ENCODE data around the gene RFX5. TPM values are rescaled to one million over a fixed set of nuclear protein-coding genes. Genes with fewer than 3 reads are reported as not detected.

The RFX5 gene
- total RNA-seq, 1 experiment from 2014 or later, result 73.6 TPM

DNA sequence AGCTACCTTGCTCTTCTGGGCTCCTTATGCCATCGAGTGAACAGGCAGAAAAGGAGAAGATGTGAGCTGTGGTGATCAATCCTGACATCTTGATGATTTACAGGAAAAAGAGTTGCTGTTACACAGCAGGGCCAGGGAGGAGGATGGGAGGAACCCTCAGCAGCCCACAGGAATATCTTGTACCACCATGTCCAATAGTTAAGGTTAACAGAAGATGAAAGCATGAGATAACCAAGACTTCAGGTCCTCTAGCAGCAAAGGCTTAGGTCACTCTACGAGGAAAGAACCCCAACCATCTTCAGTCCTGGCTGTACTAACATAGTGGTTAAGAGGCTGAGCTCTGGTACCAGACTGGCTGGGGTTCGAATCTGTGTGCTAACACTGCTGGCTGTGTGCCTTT lies 37.5 kb upstream of the RFX5 start:
- Histone ChIP-seq H3K27me3 (ENCODE audit: insufficient read depth, low read depth) (no peaks in the 10 kb centered on the region), H3K27ac (no peak overlapping the region), H3K4me2 (no peak overlapping the region), H3K36me3 (ENCODE audit: low read depth) (no peaks in the 10 kb centered on the region), H3K4me3 (no peak overlapping the region), H3F3A (ENCODE audit: insufficient read depth, low read depth) (no peaks in the 10 kb centered on the region), H2AFZ (no peak overlapping the region), H3K9me3 (ENCODE audit: insufficient read depth, low read depth) (no peaks in the 10 kb centered on the region), H3K9me2 (ENCODE audit: insufficient read depth) (no peaks in the 10 kb centered on the region), H3K4me1 (replicated peaks; ENCODE audit: insufficient read depth) (no peaks in the 10 kb centered on the region), H3K79me2 (ENCODE audit: low read depth) (no peaks in the 10 kb centered on the region), H4K20me1 (ENCODE audit: insufficient read depth) (no peaks in the 10 kb centered on the region)
- CTCF ChIA-PET, result no interaction called here
- intact Hi-C loops (cut with micrococcal nuclease; ENCODE audit: unreplicated experiment), result no loop called here
- DNase-seq, result no peak
- POLR2A ChIA-PET (ENCODE audit: unreplicated experiment), result no interaction called here
- TF ChIP-seq EZH2 (IDR thresholded peaks at IDR 0.05; ENCODE audit: low read depth), result no peak
- TF ChIP-seq, protein P1, sequence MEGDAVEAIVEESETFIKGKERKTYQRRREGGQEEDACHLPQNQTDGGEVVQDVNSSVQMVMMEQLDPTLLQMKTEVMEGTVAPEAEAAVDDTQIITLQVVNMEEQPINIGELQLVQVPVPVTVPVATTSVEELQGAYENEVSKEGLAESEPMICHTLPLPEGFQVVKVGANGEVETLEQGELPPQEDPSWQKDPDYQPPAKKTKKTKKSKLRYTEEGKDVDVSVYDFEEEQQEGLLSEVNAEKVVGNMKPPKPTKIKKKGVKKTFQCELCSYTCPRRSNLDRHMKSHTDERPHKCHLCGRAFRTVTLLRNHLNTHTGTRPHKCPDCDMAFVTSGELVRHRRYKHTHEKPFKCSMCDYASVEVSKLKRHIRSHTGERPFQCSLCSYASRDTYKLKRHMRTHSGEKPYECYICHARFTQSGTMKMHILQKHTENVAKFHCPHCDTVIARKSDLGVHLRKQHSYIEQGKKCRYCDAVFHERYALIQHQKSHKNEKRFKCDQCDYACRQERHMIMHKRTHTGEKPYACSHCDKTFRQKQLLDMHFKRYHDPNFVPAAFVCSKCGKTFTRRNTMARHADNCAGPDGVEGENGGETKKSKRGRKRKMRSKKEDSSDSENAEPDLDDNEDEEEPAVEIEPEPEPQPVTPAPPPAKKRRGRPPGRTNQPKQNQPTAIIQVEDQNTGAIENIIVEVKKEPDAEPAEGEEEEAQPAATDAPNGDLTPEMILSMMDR (conservative IDR thresholded peaks at IDR 0.05), result no peak
- no TSS peak for BruUV-seq (replicated peaks)

DNA sequence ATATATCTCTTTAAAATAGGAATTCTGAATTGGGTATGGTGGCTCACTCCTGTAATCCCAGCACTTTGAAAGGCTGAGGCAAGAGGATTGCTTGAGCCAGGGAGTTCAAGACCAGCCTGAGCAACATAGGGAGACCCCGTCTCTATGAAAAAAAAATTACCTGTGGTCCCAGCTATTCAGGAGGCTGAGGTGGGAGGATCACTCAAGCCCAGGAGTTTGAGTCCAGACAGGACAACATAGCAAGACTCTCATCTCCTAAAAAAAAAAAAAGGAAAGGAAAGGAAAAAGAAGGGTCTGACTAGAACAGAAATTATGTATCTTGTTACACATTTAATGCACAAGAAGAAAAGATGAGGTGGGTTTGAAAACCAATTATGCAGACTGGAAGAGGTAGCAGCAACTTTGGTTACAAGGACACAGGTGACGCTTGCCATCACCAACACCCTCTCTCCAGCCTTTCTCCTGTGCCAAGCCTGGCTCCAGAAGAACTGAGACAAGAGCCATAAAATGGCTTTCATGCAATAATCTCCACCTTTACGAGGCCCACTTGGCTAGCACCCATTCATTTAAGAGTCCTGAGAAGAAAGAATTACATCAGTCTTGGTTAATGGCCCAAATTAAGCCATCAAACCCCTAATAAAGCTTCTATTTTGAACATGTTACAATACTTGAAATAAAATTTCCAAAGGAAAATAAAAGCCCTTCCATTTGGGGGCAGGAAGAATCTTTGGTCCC lies 30.3 kb upstream of the RFX5 start:
- intact Hi-C loops (cut with micrococcal nuclease; ENCODE audit: unreplicated experiment), result no loop called here
- H3K4me3 ChIP-seq, result no peak overlapping the region
- H3K79me2 ChIP-seq (ENCODE audit: low read depth), result no peaks in the 10 kb centered on the region
- no peaks in the 10 kb centered on the region for H4K20me1 ChIP-seq (ENCODE audit: insufficient read depth)
- H3K9me3 ChIP-seq (ENCODE audit: insufficient read depth, low read depth), result no peaks in the 10 kb centered on the region
- no peaks in the 10 kb centered on the region for H3K36me3 ChIP-seq (ENCODE audit: low read depth)
- no peak overlapping the region for H3K4me2 ChIP-seq
- CTCF ChIA-PET, result no interaction called here
- no peak overlapping the region for H2AFZ ChIP-seq
- H3K27me3 ChIP-seq (ENCODE audit: insufficient read depth, low read depth), result no peaks in the 10 kb centered on the region
- no peak for DNase-seq
- H3K9me2 ChIP-seq (ENCODE audit: insufficient read depth), result no peaks in the 10 kb centered on the region
- TF ChIP-seq EZH2 (IDR thresholded peaks at IDR 0.05; ENCODE audit: low read depth), result no peak
- TF ChIP-seq, protein P1 (conservative IDR thresholded peaks at IDR 0.05), result no peak
- H3K27ac ChIP-seq, result no peak overlapping the region
- H3F3A ChIP-seq (ENCODE audit: insufficient read depth, low read depth), result no peaks in the 10 kb centered on the region
- POLR2A ChIA-PET (ENCODE audit: unreplicated experiment), result interaction anchor here (0.6 kb wide), 1 partner anchor 16 kb away, joined by 4 read pairs; no protein-coding TSS in a partner anchor
- no TSS peak for BruUV-seq (replicated peaks)
- H3K4me1 ChIP-seq (replicated peaks; ENCODE audit: insufficient read depth), result no peaks in the 10 kb centered on the region

DNA sequence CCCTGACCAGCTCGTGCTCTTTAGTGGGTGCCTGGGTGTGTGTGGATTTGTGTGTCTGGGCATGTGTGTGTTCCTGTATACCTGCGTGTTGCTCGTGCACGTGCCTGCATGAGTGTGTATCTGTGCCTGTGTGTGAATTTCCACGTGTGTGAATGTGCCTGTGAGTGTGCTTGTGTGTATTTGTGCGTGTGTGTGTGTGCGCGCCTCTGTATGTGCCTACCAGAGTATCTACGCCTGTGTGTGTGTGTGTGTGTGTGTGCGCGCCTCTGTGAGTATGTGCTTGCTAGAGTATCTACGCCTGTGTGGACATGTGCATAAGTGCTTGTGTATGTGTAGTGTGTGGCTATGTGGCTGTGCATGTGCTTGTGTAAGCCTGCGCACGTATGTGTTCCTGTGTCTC lies 26.1 kb upstream of the RFX5 start:
- no peaks in the 10 kb centered on the region for H3K9me2 ChIP-seq (ENCODE audit: insufficient read depth)
- H4K20me1 ChIP-seq (ENCODE audit: insufficient read depth), result no peaks in the 10 kb centered on the region
- CTCF ChIA-PET, result no interaction called here
- no peak overlapping the region for H2AFZ ChIP-seq
- no peaks in the 10 kb centered on the region for H3K79me2 ChIP-seq (ENCODE audit: low read depth)
- no peaks in the 10 kb centered on the region for H3K36me3 ChIP-seq (ENCODE audit: low read depth)
- H3K4me2 ChIP-seq, result no peak overlapping the region
- H3K27ac ChIP-seq, result no peak overlapping the region
- no peaks in the 10 kb centered on the region for H3K27me3 ChIP-seq (ENCODE audit: insufficient read depth, low read depth)
- no peak for DNase-seq
- intact Hi-C loops (cut with micrococcal nuclease; ENCODE audit: unreplicated experiment), result no loop called here
- no peak overlapping the region for H3K4me3 ChIP-seq
- no peak for TF ChIP-seq EZH2 (IDR thresholded peaks at IDR 0.05; ENCODE audit: low read depth)
- TF ChIP-seq, protein P1 (conservative IDR thresholded peaks at IDR 0.05), result no peak
- H3F3A ChIP-seq (ENCODE audit: insufficient read depth, low read depth), result peaks cover 5% of the 10 kb centered on the region; the same call in 1 of the 2 replicates
- H3K4me1 ChIP-seq (replicated peaks; ENCODE audit: insufficient read depth), result no peaks in the 10 kb centered on the region; the same call in 1 of the 2 replicates
- POLR2A ChIA-PET (ENCODE audit: unreplicated experiment), result interaction anchor here (0.6 to 0.8 kb wide), 2 partner anchors 161 to 291 kb away, joined by 3 to 4 read pairs; no protein-coding TSS in a partner anchor
- BruUV-seq (replicated peaks), result no TSS peak
- no peaks in the 10 kb centered on the region for H3K9me3 ChIP-seq (ENCODE audit: insufficient read depth, low read depth)

Measured in PC-9 (cell line).